Endothelial cell of umbilical vein (primary cell): Measurements from ENCODE around the gene TSEN54. TPM values are rescaled to one million over a fixed set of nuclear protein-coding genes. Genes with fewer than 3 reads are reported as not detected.

Experiments used
- BruUV-seq: library from RNA; stranded (reverse); fragments of 400-500 nt; replicated peaks from 2 replicates; lab custom pipeline; 2021; lab: Mats Ljungman, UMichigan
- CTCF ChIA-PET: fragments of 300-600, 350-600 bp; sonication (Branson Sonifier 250); formaldehyde crosslinking; loops from one replicate; lab custom pipeline; 2021; ENCODE audit warnings: antibody characterized with exemption, inconsistent platforms; lab: Charles Lee
- POLR2A ChIA-PET: fragments of 300-600, 350-600 bp; sonication (Branson Sonifier 250); formaldehyde crosslinking; loops from one replicate; lab custom pipeline; 2021; ENCODE audit warnings: antibody characterized with exemption, inconsistent platforms; lab: Charles Lee
- DNase-seq: peaks from one replicate; pipeline ENCODE4 v3.0.0-alpha.2; 2011; ENCODE audit warnings: low read depth, low spot score
- FAIRE-seq: peaks from 2 replicates; lab custom pipeline; 2011; peaks lifted over from hg19 to GRCh38; lab: Jason Lieb, UNC
- H2AFZ ChIP-seq: 2 replicates; pipeline ENCODE4 v1.6.0; 2012; ENCODE audit warnings: low read depth, low read length, control low read depth, inconsistent platforms
- H3K27ac ChIP-seq: 2 replicates; pipeline ENCODE4 v1.5.1; 2011; ENCODE audit warnings: low read depth, mild to moderate bottlenecking, control low read depth, low read length, moderate library complexity; ENCODE audit not compliant: insufficient read depth
- H3K27me3 ChIP-seq, 2 experiments: 2 replicates each; pipeline versions ENCODE4 v1.6.0 to v1.6.1; 2011; ENCODE audit warnings: low read length in 2 of 2, mixed read lengths in 1 of 2; ENCODE audit not compliant: control insufficient read depth in 2 of 2, insufficient read depth in 2 of 2
- H3K36me3 ChIP-seq, 2 experiments: 2 replicates in 1 of 2; 3 replicates in 1 of 2; pipeline ENCODE4 v1.5.1; 2011; ENCODE audit warnings: low read length in 2 of 2, mild to moderate bottlenecking in 1 of 2, moderate library complexity in 1 of 2; ENCODE audit not compliant: control insufficient read depth in 2 of 2, insufficient read depth in 2 of 2; ENCODE audit errors: extremely low read depth in 1 of 2
- H3K4me1 ChIP-seq: 3 replicates; pipeline ENCODE4 v1.5.1; 2011; ENCODE audit warnings: mild to moderate bottlenecking, low read length; ENCODE audit not compliant: control insufficient read depth, insufficient read depth; ENCODE audit errors: extremely low read depth
- H3K4me2 ChIP-seq: 2 replicates; pipeline ENCODE4 v1.6.1; 2011; ENCODE audit warnings: low read length, control low read depth, mixed read lengths; ENCODE audit not compliant: insufficient read depth
- H3K4me3 ChIP-seq, 3 experiments: fragments of 200-600 bp in 1 of 3; sonication (generic), shearing (Covaris generic) in 1 of 3; replicated peaks in 1 of 3; 2 replicates each; pipeline ENCODE4 v1.5.1; 2011 to 2016; ENCODE audit warnings: control low read depth in 3 of 3, low read length in 3 of 3, mild to moderate bottlenecking in 2 of 3, inconsistent platforms in 1 of 3, low read depth in 1 of 3, moderate library complexity in 1 of 3; ENCODE audit not compliant: insufficient read depth in 1 of 3
- H3K79me2 ChIP-seq: 2 replicates; pipeline ENCODE4 v1.6.0; 2012; ENCODE audit warnings: low read length, inconsistent platforms; ENCODE audit not compliant: control insufficient read depth, insufficient read depth
- H3K9ac ChIP-seq: replicated peaks from 2 replicates; pipeline ENCODE3; 2011; ENCODE audit warnings: low read length, control low read depth; ENCODE audit not compliant: insufficient read depth; ENCODE audit errors: extremely low read depth
- H3K9me1 ChIP-seq: replicated peaks from 3 replicates; pipeline ENCODE4 v1.6.0; 2011; ENCODE audit warnings: mild to moderate bottlenecking, low read length; ENCODE audit not compliant: control insufficient read depth, insufficient read depth; ENCODE audit errors: extremely low read depth
- H3K9me3 ChIP-seq: replicated peaks from 2 replicates; pipeline ENCODE4 v1.5.1; 2012; ENCODE audit warnings: low read length, inconsistent platforms; ENCODE audit not compliant: control insufficient read depth, insufficient read depth
- H4K20me1 ChIP-seq: replicated peaks from 2 replicates; pipeline ENCODE3; 2011; ENCODE audit warnings: mild to moderate bottlenecking, low read length; ENCODE audit not compliant: control insufficient read depth, insufficient read depth; ENCODE audit errors: extremely low read depth
- CTCF ChIP-seq, 2 donors: IDR thresholded peaks; 1 replicate in 1 of 2; 2 replicates in 1 of 2; pipeline ENCODE4 v1.5.1; 2011; ENCODE audit warnings: low read length in 2 of 2, mild to moderate bottlenecking in 2 of 2, moderate library complexity in 2 of 2, control low read depth in 1 of 2, inconsistent platforms in 1 of 2, low read depth in 1 of 2; ENCODE audit not compliant: insufficient read depth in 1 of 2; ENCODE audit errors: extremely low read depth in 1 of 2
- EZH2 ChIP-seq: IDR thresholded peaks from 2 replicates; pipeline ENCODE4 v1.6.1; 2012; ENCODE audit warnings: borderline replicate concordance, low read depth, mild to moderate bottlenecking, moderate library complexity, low read length, inconsistent platforms; ENCODE audit not compliant: severe bottlenecking
- FOS ChIP-seq: IDR thresholded peaks from 2 replicates; pipeline ENCODE4 v1.6.1; 2011; ENCODE audit warnings: mild to moderate bottlenecking, low read length, moderate library complexity, borderline replicate concordance; ENCODE audit not compliant: insufficient read depth
- GATA2 ChIP-seq: IDR thresholded peaks from 2 replicates; pipeline ENCODE4 v1.7.0; 2011; ENCODE audit warnings: low read depth, mild to moderate bottlenecking, moderate library complexity, mixed read lengths, low read length; ENCODE audit not compliant: insufficient read length, insufficient read depth
- JUN ChIP-seq: IDR thresholded peaks from 2 replicates; pipeline ENCODE4 v1.6.1; 2011; ENCODE audit warnings: borderline replicate concordance, low read depth; ENCODE audit not compliant: insufficient read length, insufficient read depth
- MAX ChIP-seq: IDR thresholded peaks from 2 replicates; pipeline ENCODE4 v1.6.1; 2011; ENCODE audit not compliant: insufficient read depth, insufficient read length
- MYC ChIP-seq: IDR thresholded peaks from one replicate; pipeline ENCODE4 v1.6.1; 2011; ENCODE audit warnings: mild to moderate bottlenecking, low read depth, low read length
- POLR2A ChIP-seq: IDR thresholded peaks from 2 replicates; pipeline ENCODE4 v1.6.1; 2012; ENCODE audit warnings: low read depth, mild to moderate bottlenecking, control low read depth, low read length
- POLR2AphosphoS5 ChIP-seq: IDR thresholded peaks from 2 replicates; pipeline ENCODE4 v1.6.1; 2012; ENCODE audit warnings: low read depth, mild to moderate bottlenecking, control low read depth, low read length, moderate library complexity; ENCODE audit not compliant: insufficient read depth
- dilution Hi-C: fragments of 300-500 bp; cut with MboI; formaldehyde crosslinking; loops from one replicate; pipeline ENCODE4 v1.15.0; 2019; ENCODE audit warnings: low sequenced_read_pairs; ENCODE audit not compliant: extremely low pct_ligation_motif_present
- intact Hi-C: fragments of 100-400 bp; cut with micrococcal nuclease; formaldehyde crosslinking; loops from one replicate; pipeline ENCODE4 v1.10.0; 2022
- polyA plus RNA-seq, 4 experiments: library from polyadenylated mRNA; depleted of rRNA in 3 of 4; stranded (reverse) in 3 of 4; unstranded in 1 of 4; fragments of >200 nt; gene quantifications; 2 replicates each; pipeline versions ENCODE4 v1.2.1 to v1.2.3, GENCODE V29; 2011 to 2012; ENCODE audit warnings: missing spikeins in 1 of 4
- total RNA-seq: library from RNA; stranded (reverse); gene quantifications from 2 replicates; pipeline ENCODE4 v1.2.3, GENCODE V29; 2021

The TSEN54 gene
- total and polyA plus RNA-seq, 2 donors (not counting 3 experiments of a cell fraction or from before 2014, with no cell fraction given), result 22.3 to 26.3 TPM

- dilution Hi-C loops, result no loop called here
- no peak overlapping the region for H3K4me2 ChIP-seq
- POLR2A ChIA-PET, result no interaction called here
- CTCF ChIA-PET, result interaction anchor here (2.2 kb wide), 1 partner anchor 15 kb away, joined by 7 read pairs; the partner anchor contains the start of gene TSEN54
- TF ChIP-seq CTCF (IDR thresholded peaks at IDR 0.05; ENCODE audit: extremely low read depth in 1 of 2, insufficient read depth in 1 of 2, low read depth in 1 of 2, low read length in 2 of 2), result no peak
- no peak for TF ChIP-seq MAX
- TF ChIP-seq JUN, result no peak
- no peak for TF ChIP-seq POLR2A
- no peak for TF ChIP-seq GATA2
- no peak for TF ChIP-seq FOS
- TF ChIP-seq MYC, result no peak
- no peak for TF ChIP-seq POLR2AphosphoS5
- TF ChIP-seq EZH2, result no peak
- no peaks in the 10 kb centered on the region for H3K9me1 ChIP-seq
- intact Hi-C loops, result no loop called here
- peaks cover 0 to 35% of the 10 kb centered on the region in 2 experiments for H3K36me3 ChIP-seq
- no peaks in the 10 kb centered on the region for H3K79me2 ChIP-seq
- H3K9me3 ChIP-seq, result no peaks in the 10 kb centered on the region
- H2AFZ ChIP-seq, result no peak overlapping the region
- no peak overlapping the region for H3K27ac ChIP-seq
- FAIRE-seq (no peak), DNase-seq (no peak)
- H3K4me3 ChIP-seq, result no peak overlapping the region
- no peaks in the 10 kb centered on the region for H3K27me3 ChIP-seq
- H3K4me1 ChIP-seq, result peaks cover 3% of the 10 kb centered on the region
- H4K20me1 ChIP-seq, result no peaks in the 10 kb centered on the region
- no TSS peak for BruUV-seq
- no peak overlapping the region for H3K9ac ChIP-seq
Measured at GRCh38 chr17:75501378-75502071, 14.8 kb upstream of the TSEN54 start.
